CD14-positive monocyte (primary cell): ENCODE data around the gene FBXL17. TPM values are rescaled to one million over a fixed set of nuclear protein-coding genes. Genes with fewer than 3 reads are reported as not detected.

Source experiments
- DNase-seq, 3 donors: peaks; one replicate each; pipeline ENCODE4 v3.0.0-alpha.2; 2011 to 2022
- H2AFZ ChIP-seq: 2 replicates; pipeline ENCODE4 v1.6.0; 2012; ENCODE audit warnings: mild to moderate bottlenecking, low read depth, low read length, inconsistent platforms; ENCODE audit not compliant: insufficient read depth, poor library complexity, severe bottlenecking
- H3K27ac ChIP-seq, 2 donors: 1 replicate in 1 of 2; 2 replicates in 1 of 2; pipeline ENCODE4 v1.5.1; 2012 to 2013; ENCODE audit warnings: low read length in 2 of 2, control low read depth in 1 of 2, inconsistent platforms in 1 of 2, low read depth in 1 of 2, mild to moderate bottlenecking in 1 of 2
- H3K27me3 ChIP-seq, 2 donors: one replicate each; pipeline versions ENCODE4 v1.6.0 to v1.6.1; 2011 to 2013; ENCODE audit warnings: low read length in 2 of 2; ENCODE audit not compliant: control insufficient read depth in 2 of 2, insufficient read depth in 2 of 2
- H3K36me3 ChIP-seq, 2 donors: replicated peaks in 1 of 2; 1 replicate in 1 of 2; 2 replicates in 1 of 2; pipeline versions ENCODE4 v1.5.1 to v1.6.1; 2012 to 2013; ENCODE audit warnings: low read length in 2 of 2, control low read depth in 1 of 2, inconsistent platforms in 1 of 2, mild to moderate bottlenecking in 1 of 2; ENCODE audit not compliant: insufficient read depth in 2 of 2, control insufficient read depth in 1 of 2
- H3K4me1 ChIP-seq, 2 donors: 1 replicate in 1 of 2; 2 replicates in 1 of 2; pipeline versions ENCODE4 v1.5.1 to v1.6.1; 2012 to 2013; ENCODE audit warnings: low read length in 2 of 2, control low read depth in 1 of 2, inconsistent platforms in 1 of 2, mild to moderate bottlenecking in 1 of 2, moderate library complexity in 1 of 2; ENCODE audit not compliant: insufficient read depth in 2 of 2, control insufficient read depth in 1 of 2
- H3K4me2 ChIP-seq: replicated peaks from 2 replicates; pipeline ENCODE3; 2012; ENCODE audit warnings: low read length, moderate library complexity, mild to moderate bottlenecking; ENCODE audit not compliant: poor library complexity, severe bottlenecking; ENCODE audit errors: extremely low read depth
- H3K4me3 ChIP-seq, 3 experiments: fragments of 200-600 bp in 1 of 3; sonication (generic) in 1 of 3; replicated peaks in 1 of 3; 1 replicate in 2 of 3; 2 replicates in 1 of 3; pipeline ENCODE4 v1.5.1; 2011 to 2013; ENCODE audit warnings: low read length in 3 of 3, mild to moderate bottlenecking in 3 of 3, control low read depth in 2 of 3, low read depth in 2 of 3, inconsistent platforms in 1 of 3, moderate library complexity in 1 of 3
- H3K79me2 ChIP-seq: 2 replicates; pipeline ENCODE4 v1.6.0; 2012; ENCODE audit warnings: mild to moderate bottlenecking, control low read depth, inconsistent platforms, low read length, moderate library complexity; ENCODE audit not compliant: insufficient read depth
- H3K9ac ChIP-seq: 2 replicates; pipeline ENCODE4 v1.6.0; 2017; ENCODE audit warnings: low read length, mild to moderate bottlenecking; ENCODE audit not compliant: insufficient read depth, poor library complexity, severe bottlenecking
- H3K9me3 ChIP-seq, 2 donors: replicated peaks in 1 of 2; 1 replicate in 1 of 2; 2 replicates in 1 of 2; pipeline versions ENCODE4 v1.5.1 to v1.6.1; 2012 to 2013; ENCODE audit warnings: low read length in 2 of 2, control low read depth in 1 of 2; ENCODE audit not compliant: control insufficient read depth in 1 of 2, insufficient read depth in 1 of 2
- H4K20me1 ChIP-seq: 2 replicates; pipeline ENCODE4 v1.6.0; 2012; ENCODE audit warnings: mild to moderate bottlenecking, low read length, control low read depth, moderate library complexity; ENCODE audit not compliant: insufficient read depth
- H3K27ac Mint-ChIP-seq, 7 donors: one replicate each; pipeline ENCODE4 v1.8.0; 2020; ENCODE audit warnings: mild to moderate bottlenecking in 7 of 7, mixed read lengths in 7 of 7, moderate library complexity in 6 of 7, inconsistent platforms in 2 of 7
- H3K27me3 Mint-ChIP-seq, 3 donors: one replicate each; pipeline ENCODE4 v1.8.0; 2021 to 2022; ENCODE audit warnings: low read depth in 3 of 3, mild to moderate bottlenecking in 3 of 3, mixed read lengths in 3 of 3, moderate library complexity in 3 of 3, inconsistent platforms in 1 of 3
- H3K36me3 Mint-ChIP-seq, 2 donors: one replicate each; pipeline ENCODE4 v1.8.0; 2020; ENCODE audit warnings: mixed read lengths in 2 of 2, inconsistent platforms in 1 of 2, mild to moderate bottlenecking in 1 of 2
- H3K4me1 Mint-ChIP-seq: one replicate; pipeline ENCODE4 v1.8.0; 2020; ENCODE audit warnings: mild to moderate bottlenecking, mixed read lengths
- H3K4me3 Mint-ChIP-seq, 2 donors: one replicate each; pipeline ENCODE4 v1.8.0; 2020; ENCODE audit warnings: mild to moderate bottlenecking in 2 of 2, mixed read lengths in 2 of 2, moderate library complexity in 1 of 2
- H3K9me3 Mint-ChIP-seq, 7 donors: one replicate each; pipeline ENCODE4 v1.8.0; 2020 to 2022; ENCODE audit warnings: mixed read lengths in 7 of 7, mild to moderate bottlenecking in 6 of 7, moderate library complexity in 6 of 7, inconsistent platforms in 2 of 7
- whole genome bisulfite sequencing: methylation state at CpG from one replicate; pipeline ENCODE4 v1.1.5; 2013; ENCODE audit warnings: missing lambda C conversion rate; ENCODE audit not compliant: insufficient coverage; 5-methylcytosine and 5-hydroxymethylcytosine counted together
- intact Hi-C, 2 donors: fragments of 100-400 bp; cut with micrococcal nuclease; formaldehyde crosslinking; loops; one replicate each; pipeline versions ENCODE4 v1.15.0 to v1.15.1; 2023
- polyA plus RNA-seq, 3 donors: library from polyadenylated mRNA; depleted of rRNA in 1 of 3; unstranded in 2 of 3; stranded (reverse) in 1 of 3; fragments of 300-500 nt in 2 of 3; fragments of >200 nt in 1 of 3; fragmentation: Illumina TruSeq in 2 of 3; gene quantifications; 1 replicate in 2 of 3; 2 replicates in 1 of 3; pipeline ENCODE4 v1.2.3, GENCODE V29; 2012 to 2021
- TF ChIP-seq, protein P1 (sequence below): fragments of 200-600 bp; IDR thresholded peaks from one replicate; pipeline ENCODE4 v1.8.0; 2022; ENCODE audit warnings: antibody characterized with exemption, mild to moderate bottlenecking

Gene FBXL17
- polyA plus RNA-seq, 3 donors = 1.5 to 6.6 (median 2.0) TPM

DNA sequence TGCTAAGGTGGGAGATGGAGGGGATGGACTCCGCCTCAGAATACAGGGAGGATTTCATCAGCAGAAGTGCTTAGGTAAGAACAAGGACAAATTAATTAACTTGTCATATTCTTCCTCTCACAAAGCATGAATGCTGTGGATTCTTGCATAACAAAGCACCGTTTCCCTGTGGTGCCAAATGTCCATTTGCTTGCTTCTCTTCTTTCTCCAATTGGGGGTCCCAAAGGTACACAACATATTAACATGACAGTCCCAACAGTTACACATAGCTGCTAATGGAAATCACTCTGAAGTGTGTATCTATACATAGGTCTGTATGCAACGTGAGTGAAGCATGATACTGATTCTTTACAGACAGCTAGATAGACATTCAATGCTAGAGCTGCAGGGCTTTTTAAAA lies 564.5 kb downstream of the FBXL17 start:
- 83% methylated on average over 1 of the region's 3 CpGs for WGBS
- H3K4me3 ChIP-seq = no peak overlapping the region
- no peaks in the 10 kb centered on the region for H3K36me3 Mint-ChIP-seq
- no peak overlapping the region for H3K4me2 ChIP-seq
- no peak overlapping the region for H3K27ac ChIP-seq
- H3K4me1 ChIP-seq = no peaks in the 10 kb centered on the region
- no peaks in the 10 kb centered on the region for H3K27me3 ChIP-seq
- no peaks in the 10 kb centered on the region for H3K79me2 ChIP-seq
- no peak overlapping the region for H3K4me3 Mint-ChIP-seq
- no peak overlapping the region for H3K9ac ChIP-seq
- H3K27me3 Mint-ChIP-seq = peaks cover 0 to 1% (median 0%) of the 10 kb centered on the region in 3 donors
- H3K9me3 Mint-ChIP-seq = peaks cover 1 to 10% (median 6%) of the 10 kb centered on the region in 7 donors
- H3K9me3 ChIP-seq = peaks cover 0 to 6% of the 10 kb centered on the region in 2 donors
- DNase-seq = no peak
- H3K36me3 ChIP-seq = no peaks in the 10 kb centered on the region
- no peak overlapping the region for H3K27ac Mint-ChIP-seq
- H3K4me1 Mint-ChIP-seq = no peaks in the 10 kb centered on the region
- H4K20me1 ChIP-seq = no peaks in the 10 kb centered on the region
- H2AFZ ChIP-seq = no peak overlapping the region
- TF ChIP-seq, protein P1, sequence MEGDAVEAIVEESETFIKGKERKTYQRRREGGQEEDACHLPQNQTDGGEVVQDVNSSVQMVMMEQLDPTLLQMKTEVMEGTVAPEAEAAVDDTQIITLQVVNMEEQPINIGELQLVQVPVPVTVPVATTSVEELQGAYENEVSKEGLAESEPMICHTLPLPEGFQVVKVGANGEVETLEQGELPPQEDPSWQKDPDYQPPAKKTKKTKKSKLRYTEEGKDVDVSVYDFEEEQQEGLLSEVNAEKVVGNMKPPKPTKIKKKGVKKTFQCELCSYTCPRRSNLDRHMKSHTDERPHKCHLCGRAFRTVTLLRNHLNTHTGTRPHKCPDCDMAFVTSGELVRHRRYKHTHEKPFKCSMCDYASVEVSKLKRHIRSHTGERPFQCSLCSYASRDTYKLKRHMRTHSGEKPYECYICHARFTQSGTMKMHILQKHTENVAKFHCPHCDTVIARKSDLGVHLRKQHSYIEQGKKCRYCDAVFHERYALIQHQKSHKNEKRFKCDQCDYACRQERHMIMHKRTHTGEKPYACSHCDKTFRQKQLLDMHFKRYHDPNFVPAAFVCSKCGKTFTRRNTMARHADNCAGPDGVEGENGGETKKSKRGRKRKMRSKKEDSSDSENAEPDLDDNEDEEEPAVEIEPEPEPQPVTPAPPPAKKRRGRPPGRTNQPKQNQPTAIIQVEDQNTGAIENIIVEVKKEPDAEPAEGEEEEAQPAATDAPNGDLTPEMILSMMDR = no peak
- intact Hi-C loops = no loop called here

DNA sequence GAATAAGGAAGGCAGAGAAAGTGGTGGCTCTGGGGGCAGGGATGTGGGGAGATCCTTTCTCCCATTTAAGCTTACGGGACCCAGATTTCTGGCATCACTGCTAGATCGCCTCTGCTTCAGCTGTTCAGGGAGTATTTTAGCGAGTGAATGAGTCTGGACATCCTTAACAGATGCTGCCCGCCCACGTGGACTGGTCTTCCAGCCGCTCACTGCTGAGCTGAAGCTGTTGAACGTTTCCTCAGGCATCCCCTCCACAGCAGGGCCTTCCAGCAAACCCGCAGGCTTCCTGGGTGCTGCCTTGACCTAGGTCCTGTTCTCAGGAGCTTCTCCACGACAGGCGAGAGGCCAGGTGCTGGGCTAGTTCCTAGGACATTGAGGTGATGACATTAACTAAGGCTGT lies 566.8 kb downstream of the FBXL17 start:
- intact Hi-C loops = no loop called here
- peaks cover 0 to 9% (median 5%) of the 10 kb centered on the region in 7 donors for H3K9me3 Mint-ChIP-seq
- Histone ChIP-seq H3K27ac (no peak overlapping the region), H2AFZ (no peak overlapping the region), H3K36me3 (no peaks in the 10 kb centered on the region), H3K9ac (no peak overlapping the region), H3K9me3 (no peaks in the 10 kb centered on the region), H3K4me3 (no peak overlapping the region), H3K4me2 (no peak overlapping the region), H3K79me2 (no peaks in the 10 kb centered on the region), H4K20me1 (no peaks in the 10 kb centered on the region), H3K4me1 (no peaks in the 10 kb centered on the region), H3K27me3 (no peaks in the 10 kb centered on the region)
- H3K4me3 Mint-ChIP-seq = no peak overlapping the region
- DNase-seq = no peak
- H3K27ac Mint-ChIP-seq = peak overlapping the region in 1 of 7 donors; percentile 11
- no peaks in the 10 kb centered on the region for H3K4me1 Mint-ChIP-seq
- 88% methylated on average over 9 of the region's 10 CpGs for WGBS
- H3K36me3 Mint-ChIP-seq = no peaks in the 10 kb centered on the region
- TF ChIP-seq, protein P1 = no peak
- H3K27me3 Mint-ChIP-seq = peaks cover 0 to 2% (median 1%) of the 10 kb centered on the region in 3 donors
